GM23338 (cell line): Measurements from ENCODE around the gene TMEM44. TPM values are rescaled to one million over a fixed set of nuclear protein-coding genes. Genes with fewer than 3 reads are reported as not detected.

Experiments used
- ATAC-seq: fragments of 200-7000 bp; cut with Tn5 transposase; 3 replicates; pipeline ENCODE4 v1.9.1; 2020
- DNase-seq: peaks from one replicate; pipeline ENCODE4 v3.0.0-alpha.2; 2015; ENCODE audit warnings: low spot score
- H2AFZ ChIP-seq: fragments of 200-600 bp; sonication (generic); 2 replicates; pipeline ENCODE4 v1.8.0; 2016; ENCODE audit warnings: antibody characterized with exemption, mild to moderate bottlenecking, moderate library complexity
- H3F3A ChIP-seq: fragments of 200-600 bp; sonication (generic); replicated peaks from 2 replicates; pipeline ENCODE4 v1.8.0; 2017; ENCODE audit warnings: antibody characterized with exemption, mixed run types, low read depth
- H3K27ac ChIP-seq: fragments of 200-600 bp; sonication (generic); 2 replicates; pipeline ENCODE4 v1.6.1; 2016; ENCODE audit warnings: low read depth
- H3K27me3 ChIP-seq: fragments of 200-600 bp; sonication (generic); 2 replicates; pipeline ENCODE4 v1.8.0; 2016; ENCODE audit warnings: mild to moderate bottlenecking, mixed run types, moderate library complexity; ENCODE audit not compliant: insufficient read depth
- H3K36me3 ChIP-seq: fragments of 200-600 bp; sonication (generic); 2 replicates; pipeline ENCODE4 v1.8.0; 2016; ENCODE audit warnings: mild to moderate bottlenecking; ENCODE audit not compliant: insufficient read depth
- H3K4me1 ChIP-seq: fragments of 200-600 bp; sonication (generic); 2 replicates; pipeline ENCODE4 v1.8.0; 2016; ENCODE audit warnings: mild to moderate bottlenecking, moderate library complexity; ENCODE audit not compliant: insufficient read depth
- H3K4me2 ChIP-seq: fragments of 200-600 bp; sonication (generic); 2 replicates; pipeline ENCODE4 v1.7.1; 2017; ENCODE audit warnings: mixed run types
- H3K4me3 ChIP-seq: fragments of 200-600 bp; sonication (generic); 2 replicates; pipeline ENCODE4 v1.6.1; 2016; ENCODE audit warnings: mixed run types
- H3K79me2 ChIP-seq: fragments of 200-600 bp; sonication (generic); replicated peaks from 2 replicates; pipeline ENCODE4 v1.8.0; 2017; ENCODE audit warnings: mild to moderate bottlenecking; ENCODE audit not compliant: insufficient read depth
- H3K9me2 ChIP-seq: fragments of 200-600 bp; sonication (generic); 2 replicates; pipeline ENCODE4 v1.8.0; 2017; ENCODE audit not compliant: insufficient read depth
- H4K20me1 ChIP-seq: fragments of 200-600 bp; sonication (generic); replicated peaks from 2 replicates; pipeline ENCODE4 v1.8.0; 2017; ENCODE audit warnings: mild to moderate bottlenecking; ENCODE audit not compliant: insufficient read depth
- H3K27ac Mint-ChIP-seq: 2 replicates; pipeline ENCODE4 v1.8.0; 2020; ENCODE audit warnings: inconsistent platforms, mild to moderate bottlenecking, moderate library complexity, mixed read lengths
- H3K27me3 Mint-ChIP-seq: 3 replicates; pipeline ENCODE4 v1.8.0; 2022; ENCODE audit warnings: low read depth, mild to moderate bottlenecking, moderate library complexity, mixed read lengths, inconsistent platforms; ENCODE audit not compliant: insufficient read depth, poor library complexity
- H3K36me3 Mint-ChIP-seq: 3 replicates; pipeline ENCODE4 v1.8.0; 2021; ENCODE audit warnings: low read depth, mild to moderate bottlenecking, inconsistent platforms, moderate library complexity, mixed read lengths
- H3K4me1 Mint-ChIP-seq: 3 replicates; pipeline ENCODE4 v1.8.0; 2020; ENCODE audit warnings: mild to moderate bottlenecking, inconsistent platforms, mixed read lengths
- H3K4me3 Mint-ChIP-seq: 3 replicates; pipeline ENCODE4 v1.8.0; 2021; ENCODE audit warnings: moderate library complexity, mild to moderate bottlenecking, inconsistent platforms, mixed read lengths
- H3K9me3 Mint-ChIP-seq: 3 replicates; pipeline ENCODE4 v1.8.0; 2020; ENCODE audit warnings: moderate library complexity, mild to moderate bottlenecking, inconsistent platforms, mixed read lengths
- CREB1 ChIP-seq: fragments of 250-450 bp; sonication (Bioruptor Pico); IDR thresholded peaks from 2 replicates; pipeline ENCODE4 v1.5.0; 2020; ENCODE audit warnings: low read depth, mild to moderate bottlenecking, moderate library complexity
- EZH2phosphoT487 ChIP-seq: fragments of 200-600 bp; sonication (generic); IDR thresholded peaks from one replicate; pipeline ENCODE4 v1.8.1; 2018; ENCODE audit warnings: antibody characterized with exemption; ENCODE audit not compliant: unreplicated experiment
- JUNB ChIP-seq: IDR thresholded peaks from one replicate; pipeline ENCODE4 v1.6.1; 2016; ENCODE audit warnings: antibody characterized with exemption; ENCODE audit not compliant: unreplicated experiment
- POLR2AphosphoS5 ChIP-seq: IDR thresholded peaks from 2 replicates; pipeline ENCODE4 v1.6.1; 2016; ENCODE audit warnings: antibody characterized with exemption, low read depth
- REST ChIP-seq: IDR thresholded peaks from one replicate; pipeline ENCODE4 v1.6.1; 2018; ENCODE audit warnings: antibody characterized with exemption; ENCODE audit not compliant: unreplicated experiment
- STAT1 ChIP-seq: IDR thresholded peaks from one replicate; pipeline ENCODE4 v1.6.1; 2016; ENCODE audit warnings: antibody characterized with exemption; ENCODE audit not compliant: unreplicated experiment
- polyA plus RNA-seq: library from polyadenylated mRNA; unstranded; fragments of >200 nt; fragmentation: Nextera tagmentation; extraction: Ambion mirVana; gene quantifications from 2 replicates; pipeline ENCODE4 v1.2.1, GENCODE V29; 2016
- total RNA-seq: library from RNA; depleted of rRNA; stranded (reverse); fragments of >200 nt; shearing (Covaris generic); gene quantifications from 2 replicates; pipeline ENCODE4 v1.2.3, GENCODE V29; 2014
- TF ChIP-seq, protein P1 (sequence below): IDR thresholded peaks from 2 replicates; pipeline ENCODE4 v1.6.1; 2016; ENCODE audit warnings: antibody characterized with exemption
- TF ChIP-seq, protein P2 (sequence below), 2 experiments: fragments of 200-600 bp in 1 of 2; sonication (generic) in 1 of 2; conservative IDR thresholded peaks; 2 replicates each; pipeline versions ENCODE4 v1.5.1 to v1.6.1; 2016 to 2017; ENCODE audit warnings: antibody characterized with exemption in 2 of 2, low read depth in 2 of 2, mild to moderate bottlenecking in 2 of 2, moderate library complexity in 1 of 2

TMEM44 gene
- total and polyA plus RNA-seq, 2 experiments from 2014 or later = 10.0 to 10.5 TPM

DNA sequence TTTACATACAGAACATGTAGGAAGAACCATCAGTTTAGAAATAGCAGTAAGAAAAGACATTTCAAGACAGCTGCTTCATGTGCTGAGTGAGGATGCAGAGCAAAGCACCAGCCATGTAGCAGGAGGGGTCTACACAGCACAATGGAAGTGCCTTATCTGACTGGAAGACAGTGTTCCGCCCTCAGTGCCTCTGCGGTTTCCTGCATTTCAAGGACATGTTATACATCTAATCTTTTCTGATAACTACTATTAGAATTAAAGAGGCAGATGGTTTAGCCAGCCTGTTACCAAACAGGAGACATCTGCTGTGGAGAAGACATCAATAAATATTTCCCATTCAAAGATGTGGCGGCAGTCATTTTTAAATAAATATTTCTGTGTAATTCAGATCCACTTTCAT, 28.2 kb upstream of the TMEM44 start:
- Mint-ChIP-seq H3K9me3 (no peaks in the 10 kb centered on the region), H3K36me3 (peaks cover 61% of the 10 kb centered on the region), H3K27ac (no peak overlapping the region), H3K4me3 (no peak overlapping the region), H3K27me3 (no peaks in the 10 kb centered on the region), H3K4me1 (no peaks in the 10 kb centered on the region)
- H3K4me1 ChIP-seq = no peaks in the 10 kb centered on the region
- H2AFZ ChIP-seq = no peak overlapping the region
- no peaks in the 10 kb centered on the region for H3K27me3 ChIP-seq
- H3K4me3 ChIP-seq = no peak overlapping the region
- no peak overlapping the region for H3K4me2 ChIP-seq
- TF ChIP-seq EZH2phosphoT487 (no peak), REST (no peak), POLR2AphosphoS5 (no peak), JUNB (no peak)
- TF ChIP-seq, protein P1, sequence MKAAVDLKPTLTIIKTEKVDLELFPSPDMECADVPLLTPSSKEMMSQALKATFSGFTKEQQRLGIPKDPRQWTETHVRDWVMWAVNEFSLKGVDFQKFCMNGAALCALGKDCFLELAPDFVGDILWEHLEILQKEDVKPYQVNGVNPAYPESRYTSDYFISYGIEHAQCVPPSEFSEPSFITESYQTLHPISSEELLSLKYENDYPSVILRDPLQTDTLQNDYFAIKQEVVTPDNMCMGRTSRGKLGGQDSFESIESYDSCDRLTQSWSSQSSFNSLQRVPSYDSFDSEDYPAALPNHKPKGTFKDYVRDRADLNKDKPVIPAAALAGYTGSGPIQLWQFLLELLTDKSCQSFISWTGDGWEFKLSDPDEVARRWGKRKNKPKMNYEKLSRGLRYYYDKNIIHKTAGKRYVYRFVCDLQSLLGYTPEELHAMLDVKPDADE = no peak
- DNase-seq (no peak), ATAC-seq (no peak)
- no peaks in the 10 kb centered on the region for H3K9me2 ChIP-seq
- no peak overlapping the region for H3K27ac ChIP-seq
- H4K20me1 ChIP-seq = peaks cover 13% of the 10 kb centered on the region; the same call in 1 of the 2 replicates
- H3K36me3 ChIP-seq = peaks cover 49% of the 10 kb centered on the region
- H3F3A ChIP-seq = no peaks in the 10 kb centered on the region
- peaks cover 25% of the 10 kb centered on the region for H3K79me2 ChIP-seq

- Histone ChIP-seq H3K79me2 (peaks cover 36% of the 10 kb centered on the region), H3F3A (no peaks in the 10 kb centered on the region), H2AFZ (no peak overlapping the region), H3K9me2 (no peaks in the 10 kb centered on the region), H3K4me1 (0 out of 2 replicates have a peak, but pooled peaks cover 4% of the 10 kb centered on the region), H3K27me3 (no peaks in the 10 kb centered on the region), H3K36me3 (peaks cover 39% of the 10 kb centered on the region), H4K20me1 (peaks cover 12% of the 10 kb centered on the region), H3K4me3 (no peak overlapping the region), H3K4me2 (no peak overlapping the region), H3K27ac (no peak overlapping the region)
- no peaks in the 10 kb centered on the region; the same call in 2 of the 3 replicates for H3K9me3 Mint-ChIP-seq
- H3K4me3 Mint-ChIP-seq = no peak overlapping the region
- no peak for ATAC-seq
- H3K4me1 Mint-ChIP-seq = no peaks in the 10 kb centered on the region
- H3K27ac Mint-ChIP-seq = no peak overlapping the region
- H3K36me3 Mint-ChIP-seq = peaks cover 54% of the 10 kb centered on the region
- no peak for DNase-seq
- H3K27me3 Mint-ChIP-seq = no peaks in the 10 kb centered on the region
- TF ChIP-seq CREB1 (CRISPR knock-in tag) = no peak
- TF ChIP-seq STAT1 = no peak
- TF ChIP-seq, protein P2, sequence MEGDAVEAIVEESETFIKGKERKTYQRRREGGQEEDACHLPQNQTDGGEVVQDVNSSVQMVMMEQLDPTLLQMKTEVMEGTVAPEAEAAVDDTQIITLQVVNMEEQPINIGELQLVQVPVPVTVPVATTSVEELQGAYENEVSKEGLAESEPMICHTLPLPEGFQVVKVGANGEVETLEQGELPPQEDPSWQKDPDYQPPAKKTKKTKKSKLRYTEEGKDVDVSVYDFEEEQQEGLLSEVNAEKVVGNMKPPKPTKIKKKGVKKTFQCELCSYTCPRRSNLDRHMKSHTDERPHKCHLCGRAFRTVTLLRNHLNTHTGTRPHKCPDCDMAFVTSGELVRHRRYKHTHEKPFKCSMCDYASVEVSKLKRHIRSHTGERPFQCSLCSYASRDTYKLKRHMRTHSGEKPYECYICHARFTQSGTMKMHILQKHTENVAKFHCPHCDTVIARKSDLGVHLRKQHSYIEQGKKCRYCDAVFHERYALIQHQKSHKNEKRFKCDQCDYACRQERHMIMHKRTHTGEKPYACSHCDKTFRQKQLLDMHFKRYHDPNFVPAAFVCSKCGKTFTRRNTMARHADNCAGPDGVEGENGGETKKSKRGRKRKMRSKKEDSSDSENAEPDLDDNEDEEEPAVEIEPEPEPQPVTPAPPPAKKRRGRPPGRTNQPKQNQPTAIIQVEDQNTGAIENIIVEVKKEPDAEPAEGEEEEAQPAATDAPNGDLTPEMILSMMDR (conservative IDR thresholded peaks at IDR 0.05; ENCODE audit: low read depth in 2 of 2) = no peak
Measured at GRCh38 chr3:194659778-194660177, 26.6 kb upstream of the TMEM44 start.
